ENCODE measurements around the gene PSD. TPM values are rescaled to one million over a fixed set of nuclear protein-coding genes. Genes with fewer than 3 reads are reported as not detected.
A peak's percentile ranks its signal among the peaks of the same experiment; 100 is the strongest.

Gene PSD
- total RNA-seq, 1 experiment from 2014 or later, result not detected

- no peak for DNase-seq (ENCODE audit: low spot score)
Observed at GRCh38 chr10:102404361-102405107, 14.1 kb downstream of the PSD start.

DNA sequence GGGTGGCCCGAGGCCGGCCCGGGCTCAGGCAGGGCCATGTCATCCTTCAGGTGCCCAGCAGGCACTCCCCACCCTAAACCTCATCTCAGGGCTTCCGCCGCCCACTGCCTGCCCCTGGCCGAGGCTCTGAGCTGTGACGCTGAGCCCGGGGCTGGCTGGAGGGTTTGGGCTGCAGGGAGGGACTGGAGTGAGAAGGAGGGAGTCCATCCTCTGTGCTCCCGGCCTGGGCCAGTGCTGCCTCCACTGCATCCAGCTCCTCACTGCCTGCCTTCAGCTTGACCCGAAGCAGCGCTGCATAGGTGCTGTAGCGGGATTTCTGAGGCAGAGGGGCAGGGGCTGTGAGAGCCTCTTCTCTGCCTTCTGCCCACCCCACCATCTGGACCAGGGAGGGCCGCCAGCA lies 15.5 kb downstream of the PSD start:
- DNase-seq (ENCODE audit: low spot score), result no peak

DNA sequence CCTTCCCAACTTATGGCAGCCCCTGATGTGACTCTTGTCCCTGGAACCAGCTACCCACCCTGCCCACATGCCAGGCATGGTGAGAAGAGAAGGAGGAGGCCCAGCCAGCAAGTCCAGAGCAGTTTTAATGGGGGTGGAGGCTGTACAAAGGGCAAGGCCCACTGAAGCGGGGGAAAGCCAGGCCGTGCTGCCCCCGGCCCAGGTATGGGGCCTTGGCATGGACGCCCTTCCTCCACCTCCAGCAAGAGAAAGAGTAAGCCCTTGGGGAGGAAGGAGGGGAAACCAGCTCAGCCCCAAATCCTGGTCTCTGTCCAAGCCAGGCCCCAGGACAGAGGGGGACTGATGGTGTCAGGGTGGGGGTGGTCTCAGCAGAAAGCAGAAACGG lies 16.1 kb downstream of the PSD start:
- no peak for DNase-seq (ENCODE audit: low spot score)

GRCh38 chr10:102401735-102402511 lies 16.7 kb downstream of the PSD start:
- peak; percentile 88 for DNase-seq (ENCODE audit: low spot score)

- DNase-seq (ENCODE audit: low spot score), result no peak
Observed at GRCh38 chr10:102401342-102401654, 17.3 kb downstream of the PSD start.

DNA sequence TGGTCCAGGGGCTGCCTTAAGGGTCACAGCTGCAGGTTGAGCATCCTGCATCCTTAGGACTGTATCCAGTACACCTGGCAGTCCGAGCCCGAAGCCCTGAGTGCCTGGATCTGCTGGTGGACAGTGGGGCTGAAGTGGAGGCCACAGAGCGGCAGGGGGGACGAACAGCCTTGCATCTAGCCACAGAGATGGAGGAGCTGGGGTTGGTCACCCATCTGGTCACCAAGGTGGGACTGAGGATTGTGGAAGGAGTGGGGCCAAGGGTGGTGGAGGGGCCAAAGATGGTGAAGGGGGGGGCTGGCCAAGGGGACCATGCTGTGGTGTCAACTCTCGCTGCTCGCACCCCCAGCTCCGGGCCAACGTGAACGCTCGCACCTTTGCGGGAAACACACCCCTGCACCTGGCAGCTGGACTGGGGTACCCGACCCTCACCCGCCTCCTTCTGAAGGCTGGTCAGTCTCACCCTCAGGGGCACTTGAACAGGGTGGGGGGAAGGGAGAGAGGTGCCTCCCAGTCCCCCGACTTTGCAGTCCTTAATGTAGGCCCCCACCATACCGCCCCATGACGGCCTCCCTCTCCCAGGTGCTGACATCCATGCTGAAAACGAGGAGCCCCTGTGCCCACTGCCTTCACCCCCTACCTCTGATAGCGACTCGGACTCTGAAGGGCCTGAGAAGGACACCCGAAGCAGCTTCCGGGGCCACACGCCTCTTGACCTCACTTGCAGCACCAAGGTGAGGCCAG lies 17.8 kb downstream of the PSD start:
- DNase-seq (ENCODE audit: low spot score), result no peak

DNA sequence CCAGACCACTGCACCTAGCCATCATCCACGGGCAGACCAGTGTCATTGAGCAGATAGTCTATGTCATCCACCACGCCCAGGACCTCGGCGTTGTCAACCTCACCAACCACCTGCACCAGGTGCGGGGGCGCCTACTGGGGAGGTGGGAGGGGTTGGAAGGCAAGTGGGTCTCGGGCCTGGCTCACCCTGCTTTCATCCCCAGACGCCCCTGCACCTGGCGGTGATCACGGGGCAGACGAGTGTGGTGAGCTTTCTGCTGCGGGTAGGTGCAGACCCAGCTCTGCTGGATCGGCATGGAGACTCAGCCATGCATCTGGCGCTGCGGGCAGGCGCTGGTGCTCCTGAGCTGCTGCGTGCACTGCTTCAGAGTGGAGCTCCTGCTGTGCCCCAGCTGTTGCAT lies 18.5 kb downstream of the PSD start:
- no peak for DNase-seq (ENCODE audit: low spot score)

DNA sequence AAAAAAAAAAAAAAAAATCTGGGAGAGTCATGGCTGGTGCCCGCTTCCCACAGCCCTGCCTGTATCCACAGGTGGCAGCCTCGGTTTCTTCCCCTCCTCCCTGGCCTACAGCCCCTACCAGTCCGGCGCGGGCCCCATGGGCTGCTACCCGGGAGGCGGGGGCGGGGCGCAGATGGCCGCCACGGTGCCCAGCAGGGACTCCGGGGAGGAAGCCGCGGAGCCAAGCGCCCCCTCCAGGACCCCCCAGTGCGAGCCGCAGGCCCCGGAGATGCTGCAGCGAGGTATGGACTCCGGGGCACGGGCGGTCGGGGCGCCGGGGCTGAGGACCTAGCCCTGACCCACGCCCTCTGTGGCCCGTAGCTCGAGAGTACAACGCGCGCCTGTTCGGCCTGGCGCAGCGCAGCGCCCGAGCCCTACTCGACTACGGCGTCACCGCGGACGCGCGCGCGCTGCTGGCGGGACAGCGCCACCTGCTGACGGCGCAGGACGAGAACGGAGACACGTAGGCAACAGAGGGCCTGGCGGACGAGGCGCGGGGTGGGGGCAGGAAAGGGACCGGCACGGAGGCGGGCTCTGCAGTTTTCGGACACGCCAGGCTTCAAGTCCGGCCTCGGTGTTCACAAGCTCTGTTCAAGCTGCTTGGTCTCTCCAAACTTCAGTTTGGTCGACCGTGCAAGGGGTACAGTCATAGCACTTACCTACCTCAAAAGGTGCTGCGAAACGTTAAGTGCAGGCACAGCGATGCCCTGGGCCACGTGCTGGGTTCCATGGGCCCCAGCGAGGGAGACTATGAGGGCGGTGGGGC lies 19.2 kb downstream of the PSD start:
- DNase-seq (ENCODE audit: low spot score), result peak; percentile 63

GRCh38 chr10:102398172-102399020 lies 20.2 kb downstream of the PSD start:
- DNase-seq (ENCODE audit: low spot score), result no peak

- no peak for DNase-seq (ENCODE audit: low spot score)
Observed at GRCh38 chr10:102397222-102398171, 21.1 kb downstream of the PSD start.

DNA sequence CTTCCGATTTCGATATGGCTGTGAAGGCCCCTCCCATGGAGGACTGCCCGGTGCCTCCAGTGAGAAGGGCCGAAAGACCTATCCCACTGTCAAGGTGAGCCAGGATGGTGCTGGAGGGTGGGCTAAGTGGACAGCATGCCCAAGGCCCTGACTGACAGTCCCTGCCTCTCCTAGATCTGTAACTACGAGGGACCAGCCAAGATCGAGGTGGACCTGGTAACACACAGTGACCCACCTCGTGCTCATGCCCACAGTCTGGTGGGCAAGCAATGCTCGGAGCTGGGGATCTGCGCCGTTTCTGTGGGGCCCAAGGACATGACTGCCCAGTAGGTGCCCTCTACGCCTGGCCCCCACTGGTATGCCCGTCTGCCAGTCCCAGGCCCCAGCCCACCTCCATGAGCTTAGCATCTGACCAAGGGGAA lies 21.8 kb downstream of the PSD start:
- no peak for DNase-seq (ENCODE audit: low spot score)

GRCh38 chr10:102396317-102396650 lies 22.3 kb downstream of the PSD start:
- no peak for DNase-seq (ENCODE audit: low spot score)

- DNase-seq (ENCODE audit: low spot score), result peak; percentile 85
Observed at GRCh38 chr10:102395400-102396316, 22.9 kb downstream of the PSD start, which contains the start of gene NFKB2. TSS of gene NFKB2 (plus strand) at chr10:102395705. CDS start at chr10:102395960, 255 bp downstream.

DNA sequence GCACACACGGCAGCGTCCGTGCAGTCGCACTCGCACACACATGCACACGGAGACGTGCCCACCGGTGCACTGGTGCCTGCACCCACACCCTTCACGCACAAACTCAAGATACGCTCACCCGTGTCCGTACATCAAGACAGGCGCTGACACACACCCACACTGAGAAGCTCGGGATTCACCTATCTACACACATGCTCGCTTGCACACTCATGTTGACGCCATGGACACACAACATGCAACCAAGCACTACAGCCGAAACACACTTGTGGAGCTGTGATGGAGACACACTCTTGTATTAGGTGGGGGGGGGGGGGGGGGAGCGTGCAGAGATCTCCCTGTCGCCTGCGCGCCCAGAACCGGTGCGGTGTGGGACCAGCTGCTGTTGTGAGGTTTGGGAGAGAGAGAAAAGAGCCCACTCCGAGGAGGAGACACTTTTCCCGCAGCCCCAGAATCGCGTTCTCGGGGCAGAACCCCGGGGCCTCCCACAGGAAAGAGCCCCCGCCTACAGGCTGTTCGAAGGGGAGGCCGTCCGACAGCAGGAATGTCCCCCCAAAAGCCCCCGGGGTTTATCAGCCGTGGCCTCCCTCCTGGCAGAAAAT lies 23.7 kb downstream of the PSD start:
- DNase-seq (ENCODE audit: low spot score), result no peak

DNA sequence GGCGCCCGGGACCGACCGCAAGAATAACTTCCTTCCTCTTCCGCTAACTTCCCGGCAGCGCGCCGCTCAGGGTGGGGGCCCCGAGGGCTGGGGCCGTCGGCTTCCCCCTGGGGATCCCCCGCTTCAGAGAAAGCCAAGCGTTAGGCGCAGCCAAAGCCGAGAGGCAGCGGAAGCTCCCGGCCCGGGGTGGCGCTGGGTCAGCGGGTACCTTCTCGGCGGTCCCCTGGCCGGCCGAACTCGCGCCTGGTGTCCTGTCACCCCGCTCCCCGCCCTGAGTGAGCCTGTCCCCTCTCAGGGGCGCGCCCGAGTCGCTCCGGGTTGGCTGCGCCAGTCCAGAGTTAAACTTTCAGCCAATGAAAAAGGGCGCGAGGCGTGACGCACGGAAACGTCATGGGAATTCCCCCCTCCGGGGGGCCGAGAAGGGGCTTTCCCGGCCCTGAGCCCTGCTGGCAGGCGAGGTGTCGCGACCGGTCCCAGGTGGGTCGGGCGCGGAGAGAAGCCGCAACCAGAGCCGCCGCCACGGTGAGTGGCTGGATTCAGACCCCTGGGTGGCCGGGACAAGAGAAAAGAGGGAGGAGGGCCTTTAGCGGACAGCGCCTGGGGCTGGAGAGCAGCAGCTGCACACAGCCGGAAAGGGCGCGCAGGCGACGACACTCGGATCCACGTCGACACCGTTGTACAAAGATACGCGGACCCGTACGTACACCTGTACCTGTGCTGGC lies 24.3 kb downstream of the PSD start:
- peak; percentile 93 for DNase-seq (ENCODE audit: low spot score)

GRCh38 chr10:102393411-102394078 lies 25.0 kb downstream of the PSD start:
- no peak for DNase-seq (ENCODE audit: low spot score)

GRCh38 chr10:102392306-102392705 lies 26.3 kb downstream of the PSD start:
- DNase-seq (ENCODE audit: low spot score), result no peak
